Ishikawa (cell line): ENCODE data around the gene MKLN1.

Experiments
- CEBPB ChIP-seq: IDR thresholded peaks from 2 replicates; pipeline ENCODE4 v1.6.1; 2012
- CREB1 ChIP-seq: IDR thresholded peaks from 2 replicates; pipeline ENCODE4 v1.6.1; 2012; ENCODE audit warnings: low read depth
- EGR1 ChIP-seq: IDR thresholded peaks from 2 replicates; pipeline ENCODE4 v1.6.1; 2012
- EP300 ChIP-seq: IDR thresholded peaks from 2 replicates; pipeline ENCODE4 v1.6.1; 2012; ENCODE audit warnings: borderline replicate concordance
- FOXM1 ChIP-seq: IDR thresholded peaks from 2 replicates; pipeline ENCODE4 v1.6.1; 2012; ENCODE audit warnings: low read depth, borderline replicate concordance
- RAD21 ChIP-seq: IDR thresholded peaks from 2 replicates; pipeline ENCODE4 v1.6.1; 2012; ENCODE audit warnings: low read depth
- TAF1 ChIP-seq: IDR thresholded peaks from 2 replicates; pipeline ENCODE4 v1.6.1; 2012; ENCODE audit warnings: low read depth, mild to moderate bottlenecking
- TCF12 ChIP-seq: IDR thresholded peaks from 2 replicates; pipeline ENCODE4 v1.6.1; 2012; ENCODE audit warnings: low read depth
- TF ChIP-seq, protein P1 (sequence below): IDR thresholded peaks from 2 replicates; pipeline ENCODE4 v1.6.1; 2012

GRCh38 chr7:131489881-131490280 is 162.2 kb downstream of the MKLN1 start:
- TF ChIP-seq EP300, result no peak
- TF ChIP-seq, protein P1, sequence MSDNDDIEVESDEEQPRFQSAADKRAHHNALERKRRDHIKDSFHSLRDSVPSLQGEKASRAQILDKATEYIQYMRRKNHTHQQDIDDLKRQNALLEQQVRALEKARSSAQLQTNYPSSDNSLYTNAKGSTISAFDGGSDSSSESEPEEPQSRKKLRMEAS, result no peak
- no peak for TF ChIP-seq FOXM1
- TF ChIP-seq TCF12, result no peak
- TF ChIP-seq EGR1, result no peak
- TF ChIP-seq CREB1, result no peak
- TF ChIP-seq RAD21, result no peak
- TF ChIP-seq TAF1, result no peak
- no peak for TF ChIP-seq CEBPB
